Nucleus accumbens (tissue), 56 donors: ENCODE measurements around the gene CATSPERZ.

Source experiments
- DNase-seq, 56 donors: peaks; one replicate each; lab custom pipeline; 2025; lab: John Stamatoyannopoulos, UW

CATSPERZ gene

DNA sequence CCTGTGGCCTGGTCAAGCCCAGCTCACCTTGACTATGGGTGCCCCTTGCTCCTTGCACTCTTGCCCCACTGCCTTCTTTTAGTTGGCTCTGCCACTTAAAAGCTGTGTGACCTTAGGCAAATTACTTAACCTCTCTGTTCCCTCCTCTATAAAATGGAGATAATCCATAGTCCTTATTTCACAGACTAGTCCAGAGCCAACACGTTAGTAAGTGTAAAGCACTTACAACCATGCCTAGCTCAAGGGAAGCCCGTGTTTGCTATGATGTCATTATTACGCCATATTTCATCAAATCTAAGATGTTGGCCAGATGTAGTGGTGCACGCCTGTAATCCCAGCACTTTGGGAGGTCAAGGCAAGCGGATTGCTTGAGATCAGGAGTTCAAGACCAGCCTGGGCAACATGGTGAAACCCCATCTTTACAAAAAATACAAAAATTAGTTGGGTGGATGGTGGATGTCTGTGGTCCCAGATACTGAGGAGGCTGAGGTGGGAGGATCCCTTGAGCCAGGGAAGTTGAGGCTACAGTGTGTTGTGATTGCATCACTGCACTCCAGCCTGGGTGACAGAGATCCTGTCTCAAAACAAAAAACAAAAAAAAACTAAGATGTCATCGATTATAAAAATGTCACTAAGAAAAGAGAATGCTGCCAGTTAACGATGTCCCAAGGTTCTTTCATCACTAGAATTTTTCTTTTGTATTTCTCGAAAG, 37.5 kb downstream of the CATSPERZ start:
- DNase-seq, result no peak

DNA sequence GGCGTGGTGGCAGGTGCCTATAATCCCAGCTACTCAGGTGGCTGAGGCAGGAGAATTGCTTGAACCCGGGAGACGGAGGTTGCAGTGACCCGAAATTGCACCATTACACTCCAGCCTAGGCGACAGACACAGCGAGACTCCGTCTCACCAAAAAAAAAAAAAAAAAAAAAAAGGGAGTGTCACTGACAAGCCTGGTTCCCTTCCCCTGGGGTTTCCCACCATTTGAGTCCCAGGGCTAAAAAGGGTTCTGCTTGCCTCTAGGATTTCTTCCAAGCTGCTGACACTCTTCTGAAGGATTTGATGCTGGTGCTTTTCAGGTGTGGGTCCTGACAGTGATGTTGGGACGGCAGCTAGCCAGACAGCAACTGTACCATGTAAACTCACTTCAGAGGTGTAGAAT, 38.6 kb downstream of the CATSPERZ start:
- DNase-seq, result no peak

DNA sequence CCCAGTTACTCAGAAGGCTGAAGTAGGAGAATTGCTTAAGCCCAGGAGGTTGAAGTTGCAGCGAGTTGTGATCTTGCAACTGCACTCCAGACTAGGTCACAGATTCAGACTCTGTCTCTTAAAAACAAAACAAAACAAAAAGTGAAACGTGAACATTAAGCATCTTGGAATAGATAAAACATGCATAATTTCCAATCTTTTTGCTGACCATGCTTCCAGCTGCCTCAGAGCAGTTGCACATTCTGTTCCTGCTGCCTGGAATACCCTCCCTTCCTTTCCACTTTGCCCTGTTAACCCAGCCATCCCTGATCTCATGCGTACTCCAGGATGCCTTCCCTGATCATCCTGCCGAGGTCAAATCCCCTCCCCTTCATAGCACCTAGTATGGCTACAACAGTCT, 39.1 kb downstream of the CATSPERZ start:
- no peak for DNase-seq

DNA sequence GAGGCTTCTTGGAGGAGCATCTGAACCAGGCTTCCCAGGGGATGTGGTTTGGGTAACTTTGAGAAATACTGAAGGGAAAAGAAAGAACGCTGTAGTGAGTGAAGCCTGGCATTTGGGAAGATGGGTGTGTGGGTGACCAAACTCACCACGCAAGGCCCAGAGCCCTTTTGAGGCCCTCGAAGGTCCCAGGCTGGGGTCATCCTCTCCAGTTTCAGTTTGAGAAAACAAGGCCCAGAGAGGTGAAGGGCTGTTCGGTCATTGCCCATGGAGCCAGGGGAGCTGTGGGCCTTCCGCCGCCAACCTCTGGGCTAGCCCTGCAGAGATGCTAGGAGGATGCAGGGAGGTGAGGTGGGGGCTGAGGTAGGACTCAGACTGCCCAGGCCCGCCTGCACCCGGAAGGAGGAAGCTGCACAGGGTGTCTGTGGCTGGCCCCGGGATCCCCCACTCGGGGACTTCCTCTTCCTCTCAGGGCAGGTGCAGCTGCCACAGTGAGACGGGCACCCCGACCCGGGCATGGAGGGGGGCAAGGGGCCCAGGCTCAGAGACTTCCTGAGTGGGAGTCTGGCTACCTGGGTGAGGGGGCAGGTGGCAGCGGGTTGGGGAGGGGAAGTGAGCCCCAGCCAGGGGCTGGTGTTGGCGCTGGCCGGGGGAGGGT, 39.7 kb downstream of the CATSPERZ start, which contains the start of gene CCDC88B:
Gene CCDC88B (plus strand): TSS at position 451 of the 655 bp plus-strand sequence. CDS start 63 bp downstream, at position 514.
- DNase-seq, result peak in 5 of 56 donors; percentile 9 to 48 (median 27)

DNA sequence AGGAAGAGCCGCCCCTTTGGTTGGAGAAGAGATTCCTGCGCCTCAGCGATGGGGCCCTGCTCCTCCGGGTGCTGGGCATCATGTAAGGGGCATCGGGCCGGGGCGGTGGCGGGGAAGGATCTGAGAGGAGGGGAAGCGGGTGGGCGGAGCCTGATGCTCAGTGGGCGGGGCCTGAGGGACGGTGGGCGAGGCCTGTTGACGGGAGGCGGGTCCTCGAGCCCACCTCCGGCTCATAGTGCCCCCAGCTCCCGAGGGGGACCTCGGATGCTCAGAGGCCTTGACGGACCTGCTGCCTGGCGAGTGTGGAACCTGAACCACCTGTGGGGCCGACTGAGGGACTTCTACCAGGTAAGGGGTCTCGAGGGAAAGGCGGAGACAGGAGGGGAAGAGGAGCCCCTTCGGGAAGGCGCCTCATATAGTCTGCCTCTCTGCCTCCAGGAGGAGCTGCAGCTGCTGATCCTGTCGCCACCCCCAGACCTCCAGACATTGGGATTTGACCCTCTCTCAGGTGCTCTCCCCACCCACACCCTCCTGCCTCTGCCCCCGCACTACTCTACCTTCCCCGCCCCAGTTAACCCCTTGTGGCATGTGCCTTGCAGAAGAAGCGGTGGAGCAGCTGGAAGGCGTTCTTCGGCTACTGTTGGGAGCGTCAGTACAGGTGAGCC, 40.6 kb downstream of the CATSPERZ start:
- DNase-seq, result peak in 6 of 56 donors; percentile 3 to 55 (median 16)

DNA sequence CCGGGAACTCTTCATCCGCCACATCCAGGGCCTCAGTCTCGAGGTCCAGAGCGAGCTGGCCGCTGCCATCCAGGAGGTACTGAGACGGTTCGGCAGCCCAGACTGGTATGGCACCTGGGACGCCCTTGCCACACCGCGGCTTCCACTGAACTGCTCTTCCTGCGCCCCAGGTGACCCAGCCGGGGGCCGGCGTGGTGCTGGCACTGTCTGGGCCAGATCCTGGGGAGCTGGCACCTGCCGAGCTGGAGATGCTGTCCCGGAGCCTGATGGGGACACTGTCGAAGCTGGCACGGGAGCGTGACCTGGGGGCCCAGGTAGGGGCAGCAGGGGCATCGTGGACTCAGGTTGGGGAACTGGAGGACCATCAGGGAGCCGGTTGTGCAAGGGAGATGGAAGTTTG, 41.3 kb downstream of the CATSPERZ start:
- DNase-seq, result no peak

DNA sequence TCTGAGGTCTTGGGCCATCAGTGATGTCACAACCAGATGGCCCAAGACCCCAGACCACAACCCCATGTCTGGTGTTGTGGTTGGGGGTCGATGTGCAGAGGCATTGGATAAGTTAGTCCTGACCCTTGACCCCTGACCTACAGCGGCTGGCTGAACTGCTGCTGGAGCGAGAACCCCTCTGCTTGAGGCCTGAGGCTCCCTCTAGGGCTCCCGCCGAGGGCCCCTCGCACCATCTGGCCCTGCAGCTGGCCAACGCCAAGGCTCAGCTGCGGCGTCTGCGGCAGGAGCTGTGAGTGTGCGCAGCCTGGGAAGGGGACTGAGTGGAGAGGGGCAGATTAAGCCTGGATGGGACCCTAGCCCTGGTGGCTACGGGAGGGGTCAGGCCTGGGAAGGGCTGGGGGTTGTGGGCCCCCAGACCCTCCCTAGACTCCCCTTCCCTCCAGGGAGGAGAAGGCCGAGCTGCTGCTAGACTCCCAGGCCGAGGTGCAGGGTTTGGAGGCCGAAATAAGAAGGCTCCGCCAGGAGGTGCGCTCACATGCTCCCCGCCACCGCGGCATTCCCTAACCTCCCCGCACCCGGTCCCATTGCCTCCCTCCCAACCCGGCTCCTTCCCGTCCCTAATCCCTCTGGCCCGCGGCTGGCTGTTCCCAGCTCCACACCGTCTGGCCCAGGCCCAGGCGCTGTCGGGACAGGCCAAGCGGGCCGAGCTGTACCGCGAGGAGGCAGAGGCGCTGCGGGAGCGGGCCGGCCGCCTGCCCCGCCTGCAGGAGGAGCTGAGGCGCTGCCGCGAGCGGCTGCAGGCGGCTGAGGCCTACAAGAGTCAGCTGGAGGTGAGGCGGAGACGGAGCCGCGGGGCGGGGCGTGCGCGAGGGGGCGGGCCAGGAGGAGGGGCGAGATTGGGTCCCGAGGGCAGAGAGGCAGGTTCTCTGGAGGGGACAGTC, 42.0 kb downstream of the CATSPERZ start:
- DNase-seq, result peak in 53 of 56 donors; percentile 23 to 90 (median 63)

DNA sequence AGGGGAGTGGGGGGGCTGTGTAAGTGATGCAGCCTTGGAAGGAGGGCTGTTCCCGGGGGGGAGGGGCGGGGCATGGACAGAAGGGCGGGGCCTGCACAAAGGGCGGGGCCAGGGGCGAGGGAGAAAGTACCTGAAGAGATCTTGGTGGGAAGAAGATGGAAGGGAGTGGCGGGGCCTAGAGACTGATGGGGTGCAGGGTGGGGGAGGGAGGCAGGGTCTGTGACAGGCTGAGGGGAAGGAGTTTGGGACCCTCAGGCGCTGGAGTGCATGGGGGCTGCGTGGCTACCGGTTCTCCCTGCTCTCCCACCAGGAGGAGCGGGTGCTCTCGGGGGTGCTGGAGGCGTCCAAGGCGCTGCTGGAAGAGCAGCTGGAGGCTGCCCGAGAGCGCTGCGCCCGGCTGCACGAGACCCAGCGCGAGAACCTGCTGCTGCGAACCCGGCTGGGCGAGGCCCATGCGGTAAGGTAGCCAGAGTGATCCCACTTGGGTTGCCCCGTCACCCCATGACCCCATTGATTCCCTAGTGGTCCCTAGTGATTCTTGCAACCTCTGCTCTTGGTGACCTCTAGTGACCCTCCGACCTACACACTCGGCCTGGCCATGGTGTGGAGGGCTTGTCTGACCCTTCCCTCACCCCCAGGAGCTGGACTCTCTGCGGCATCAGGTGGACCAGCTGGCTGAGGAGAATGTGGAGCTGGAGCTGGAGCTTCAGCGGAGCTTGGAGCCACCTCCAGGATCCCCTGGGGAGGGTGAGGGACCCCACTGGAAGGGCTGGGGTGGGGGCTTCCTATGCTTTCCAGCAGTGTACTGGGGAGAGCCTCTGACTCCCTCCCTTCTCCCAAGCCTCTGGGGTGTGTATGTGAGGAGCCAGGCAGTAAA, 42.9 kb downstream of the CATSPERZ start:
- DNase-seq, result peak in 4 of 56 donors; percentile 47 to 83 (median 65)

DNA sequence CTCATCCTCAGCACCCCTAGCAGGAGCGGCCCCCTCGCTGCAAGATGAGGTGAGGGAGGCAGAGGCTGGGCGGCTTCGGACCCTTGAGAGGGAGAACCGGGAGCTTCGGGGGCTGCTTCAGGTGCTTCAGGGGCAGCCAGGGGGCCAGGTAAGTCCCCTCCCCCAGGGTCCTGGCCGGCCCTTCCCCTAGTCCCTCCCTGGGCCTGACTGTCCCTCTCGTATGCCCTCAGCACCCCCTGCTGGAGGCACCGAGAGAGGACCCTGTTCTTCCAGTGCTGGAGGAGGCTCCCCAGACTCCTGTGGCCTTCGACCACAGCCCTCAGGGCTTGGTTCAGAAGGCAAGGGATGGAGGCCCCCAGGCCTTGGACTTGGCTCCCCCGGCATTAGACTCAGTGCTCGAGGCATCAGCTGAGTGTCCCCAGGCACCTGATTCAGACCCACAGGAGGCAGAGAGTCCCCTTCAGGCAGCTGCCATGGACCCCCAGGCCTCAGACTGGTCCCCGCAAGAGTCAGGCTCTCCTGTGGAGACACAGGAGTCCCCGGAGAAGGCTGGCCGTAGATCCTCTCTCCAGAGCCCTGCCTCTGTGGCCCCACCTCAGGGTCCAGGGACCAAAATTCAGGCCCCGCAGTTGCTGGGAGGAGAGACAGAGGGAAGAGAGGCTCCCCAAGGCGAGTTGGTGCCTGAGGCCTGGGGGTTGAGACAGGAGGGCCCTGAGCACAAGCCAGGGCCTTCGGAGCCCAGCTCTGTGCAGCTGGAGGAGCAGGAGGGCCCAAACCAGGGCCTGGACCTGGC, 43.8 kb downstream of the CATSPERZ start:
- no peak for DNase-seq

DNA sequence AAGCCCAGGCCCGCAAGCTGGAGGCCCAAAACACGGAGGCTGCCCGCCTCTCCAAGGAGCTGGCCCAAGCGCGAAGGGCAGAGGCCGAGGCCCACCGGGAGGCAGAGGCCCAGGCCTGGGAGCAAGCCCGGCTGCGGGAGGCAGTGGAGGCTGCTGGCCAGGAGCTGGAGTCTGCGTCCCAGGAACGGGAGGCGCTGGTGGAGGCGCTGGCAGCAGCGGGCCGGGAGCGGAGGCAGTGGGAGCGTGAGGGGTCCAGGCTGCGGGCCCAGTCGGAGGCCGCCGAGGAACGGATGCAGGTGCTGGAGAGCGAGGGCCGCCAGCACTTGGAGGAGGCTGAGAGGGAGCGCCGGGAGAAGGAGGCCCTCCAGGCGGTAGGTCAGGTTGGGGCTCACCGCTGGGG, 44.6 kb downstream of the CATSPERZ start:
- DNase-seq, result no peak

DNA sequence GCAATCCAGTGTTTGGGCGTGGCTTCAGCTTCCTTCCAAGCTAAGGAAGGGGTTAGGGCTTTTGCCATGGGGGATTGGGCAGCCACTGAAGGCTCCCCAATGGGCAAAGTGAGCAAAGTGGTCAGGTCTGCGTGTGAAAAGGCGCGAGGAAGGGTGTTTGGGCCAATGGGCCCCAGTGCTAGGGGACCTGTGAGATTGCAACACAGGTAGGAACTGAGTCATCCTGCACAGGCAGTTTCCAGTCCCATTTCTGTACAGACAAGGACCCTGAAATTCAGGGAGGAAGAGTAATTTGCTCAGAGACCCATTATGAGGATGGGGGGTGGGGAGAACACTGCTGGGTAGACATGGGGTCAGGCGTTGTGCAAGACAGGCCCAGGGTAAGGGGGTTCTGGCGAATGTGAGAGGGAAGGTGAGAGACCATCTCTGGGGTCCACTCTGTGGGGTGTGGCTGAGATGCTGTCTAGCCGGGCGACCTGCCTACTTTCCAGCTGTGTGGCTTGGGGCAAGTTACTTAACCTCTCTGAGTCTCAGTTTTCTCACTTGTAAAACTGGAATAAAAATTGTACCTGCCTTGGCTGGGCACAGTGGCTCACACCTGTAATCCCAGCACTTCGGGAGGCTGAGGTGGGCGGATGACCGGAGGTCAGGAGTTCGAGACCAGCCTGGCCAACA, 47.2 kb downstream of the CATSPERZ start:
- DNase-seq, result no peak

DNA sequence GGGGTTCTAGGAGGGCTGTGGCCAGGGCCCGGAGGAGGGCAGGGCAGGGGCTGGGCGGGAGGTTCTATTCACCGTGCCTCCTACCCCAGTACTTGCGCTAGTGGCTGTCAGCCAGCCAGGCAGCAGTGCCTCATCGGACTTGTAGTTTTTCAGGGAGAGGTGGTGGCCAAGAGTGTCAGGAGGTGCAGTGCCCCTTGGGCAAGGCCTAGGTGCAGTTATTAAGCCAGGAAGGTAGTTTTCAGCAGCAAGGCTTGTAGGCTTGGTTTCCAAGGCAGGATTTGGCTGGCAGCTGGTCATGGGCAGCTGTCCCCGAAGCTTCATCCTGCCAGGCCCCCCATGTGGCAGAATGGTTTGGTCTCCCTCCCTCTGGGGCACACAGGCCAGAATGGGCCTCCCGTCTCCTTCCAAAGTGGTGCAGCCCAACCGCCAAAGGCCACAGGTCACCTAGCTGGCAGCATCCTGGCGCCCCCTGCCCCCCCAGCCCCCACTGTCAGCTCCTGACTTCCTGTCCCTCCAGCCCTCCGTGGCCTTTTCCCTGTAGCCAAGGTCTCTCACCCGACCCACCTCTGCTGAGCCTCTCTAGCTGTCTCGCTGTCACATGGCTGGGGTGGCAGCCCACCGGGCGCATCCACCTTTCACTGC, 48.3 kb downstream of the CATSPERZ start:
- DNase-seq, result peak in 2 of 56 donors; percentile 21 to 37

DNA sequence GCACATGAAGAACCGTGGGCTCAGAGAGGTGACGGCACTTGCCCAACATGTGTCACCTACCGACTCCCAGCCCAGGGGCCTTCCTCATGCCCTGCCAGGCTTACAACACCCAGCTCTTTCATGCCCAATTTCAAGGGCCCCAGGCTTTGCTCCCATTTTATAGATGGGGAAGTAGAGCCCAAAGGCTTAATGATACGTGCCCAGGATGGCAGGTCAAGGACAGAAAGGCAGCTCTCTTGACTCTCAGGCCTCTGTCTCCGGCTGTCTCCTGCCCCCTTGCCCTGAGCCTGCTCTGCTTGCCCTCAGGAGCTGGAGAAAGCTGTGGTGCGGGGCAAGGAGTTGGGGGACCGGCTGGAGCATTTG, 48.8 kb downstream of the CATSPERZ start:
- no peak for DNase-seq

DNA sequence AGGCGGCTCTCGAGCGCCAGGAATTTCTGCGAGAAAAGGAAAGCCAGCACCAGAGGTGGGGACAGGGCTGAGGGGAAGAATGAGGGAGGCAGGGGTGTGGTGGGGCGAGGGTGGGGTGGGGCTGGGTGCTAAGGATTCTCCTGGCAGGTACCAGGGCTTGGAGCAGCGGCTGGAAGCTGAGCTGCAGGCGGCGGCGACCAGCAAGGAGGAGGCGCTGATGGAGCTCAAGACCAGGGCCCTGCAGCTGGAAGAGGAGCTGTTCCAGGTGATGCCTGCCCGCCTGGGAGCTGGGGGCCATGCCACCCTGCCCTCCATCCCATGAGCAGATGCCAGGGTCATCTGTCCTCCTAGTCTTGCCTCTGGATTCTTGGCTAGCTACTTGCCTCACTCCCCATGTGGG, 49.2 kb downstream of the CATSPERZ start:
- no peak for DNase-seq

DNA sequence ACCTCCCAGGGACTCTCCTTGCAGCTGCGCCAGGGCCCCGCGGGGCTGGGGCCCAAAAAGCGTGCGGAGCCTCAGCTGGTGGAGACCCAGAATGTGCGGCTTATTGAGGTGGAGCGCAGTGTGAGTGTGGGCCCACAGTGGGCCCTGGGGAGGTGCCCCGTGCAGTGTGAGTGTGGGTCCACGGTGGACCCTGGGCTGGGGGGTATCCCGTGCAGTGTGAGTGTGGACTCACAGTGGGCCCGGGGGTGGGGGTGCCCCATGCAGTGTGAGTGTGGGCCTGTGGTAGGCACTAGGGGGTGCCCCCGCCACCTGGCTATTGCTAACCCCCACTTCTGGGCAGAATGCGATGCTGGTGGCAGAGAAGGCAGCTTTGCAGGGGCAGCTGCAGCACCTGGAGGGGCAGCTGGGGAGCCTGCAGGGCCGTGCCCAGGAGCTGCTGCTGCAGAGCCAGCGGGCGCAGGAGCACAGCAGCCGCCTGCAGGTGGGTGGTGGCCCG, 51.0 kb downstream of the CATSPERZ start:
- DNase-seq, result no peak

DNA sequence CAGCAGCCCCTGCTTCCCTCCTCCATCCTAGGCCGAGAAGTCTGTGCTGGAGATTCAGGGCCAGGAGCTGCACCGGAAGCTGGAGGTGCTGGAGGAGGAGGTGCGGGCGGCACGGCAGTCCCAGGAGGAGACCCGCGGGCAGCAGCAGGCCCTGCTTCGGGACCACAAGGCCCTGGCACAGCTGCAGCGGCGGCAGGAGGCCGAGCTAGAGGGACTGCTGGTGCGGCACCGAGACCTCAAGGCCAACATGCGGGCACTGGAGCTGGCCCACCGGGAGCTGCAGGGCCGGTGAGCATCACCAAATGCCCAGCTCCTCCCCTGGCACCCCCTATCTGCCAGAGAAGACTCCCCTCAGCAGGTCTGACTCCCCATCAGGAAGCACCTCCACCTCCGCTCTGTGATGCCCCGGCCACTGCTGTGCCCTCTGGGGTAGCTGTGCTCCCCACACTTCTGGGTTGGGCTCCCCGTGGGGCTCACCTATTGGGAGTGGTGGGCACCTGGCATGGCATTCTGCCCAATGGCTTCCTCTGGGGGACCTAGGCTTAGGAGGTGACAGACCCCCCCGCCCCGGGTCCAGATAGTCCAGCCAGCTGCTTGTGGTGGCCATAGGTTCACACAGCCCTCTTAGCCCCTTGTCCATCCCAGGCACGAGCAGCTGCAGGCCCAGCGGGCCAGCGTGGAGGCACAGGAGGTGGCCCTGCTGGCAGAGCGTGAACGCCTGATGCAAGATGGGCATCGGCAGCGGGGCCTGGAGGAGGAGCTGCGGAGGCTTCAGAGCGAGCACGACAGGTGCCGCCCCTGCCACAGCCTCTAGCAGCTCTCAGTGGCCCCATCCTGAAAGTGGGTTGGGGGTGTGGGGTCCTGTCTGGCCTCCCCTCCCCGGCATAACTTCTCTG, 52.2 kb downstream of the CATSPERZ start:
- DNase-seq, result no peak
